GM12878 (cell line): ENCODE data around the gene CA9. TPM values are rescaled to one million over a fixed set of nuclear protein-coding genes. Genes with fewer than 3 reads are reported as not detected.
A peak's percentile ranks its signal among the peaks of the same experiment; 100 is the strongest.

Experiments
- CREM ChIP-seq: IDR thresholded peaks from 2 replicates; pipeline ENCODE4 v1.6.1; 2014; ENCODE audit warnings: antibody characterized with exemption, low read depth
- CTCF ChIP-seq, 3 experiments: IDR thresholded peaks in 2 of 3; conservative IDR thresholded peaks in 1 of 3; 2 replicates each; pipeline ENCODE4 v1.5.1; 2011; ENCODE audit warnings: low read depth in 3 of 3, low read length in 3 of 3, mild to moderate bottlenecking in 3 of 3, control low read depth in 2 of 3, moderate library complexity in 2 of 3, inconsistent platforms in 1 of 3, mixed read lengths in 1 of 3; ENCODE audit not compliant: control insufficient read depth in 2 of 3, insufficient read depth in 1 of 3; ENCODE audit errors: extremely low read depth in 1 of 3
- GATAD2B ChIP-seq: fragments of 450-650 bp; conservative IDR thresholded peaks from 2 replicates; pipeline ENCODE4 v1.6.1; 2017; ENCODE audit warnings: low read depth, mild to moderate bottlenecking, moderate library complexity
- HDAC6 ChIP-seq: fragments of 200-600 bp; sonication (generic); IDR thresholded peaks from one replicate; pipeline ENCODE4 v1.8.0; 2017; ENCODE audit warnings: antibody characterized with exemption; ENCODE audit not compliant: unreplicated experiment
- NKRF ChIP-seq: fragments of 450-650 bp; conservative IDR thresholded peaks from 2 replicates; pipeline ENCODE4 v1.6.1; 2017; ENCODE audit warnings: mild to moderate bottlenecking, moderate library complexity
- STAT1 ChIP-seq: fragments of 450-650 bp; conservative IDR thresholded peaks from 2 replicates; pipeline ENCODE4 v1.6.1; 2014; ENCODE audit warnings: antibody characterized with exemption, mild to moderate bottlenecking
- polyA plus RNA-seq, 11 experiments: library from polyadenylated mRNA; depleted of rRNA in 4 of 11; unstranded in 6 of 11; stranded (reverse) in 5 of 11; fragments of >200 nt; fragmentation: Nextera tagmentation in 4 of 11; fragmentation: Illumina TruSeq in 1 of 11; extraction: Ambion mirVana in 4 of 11; extraction: Trizol in 1 of 11; gene quantifications; 1 replicate in 1 of 11; 2 replicates in 10 of 11; pipeline versions ENCODE4 v1.2.1 to v1.2.3, GENCODE V29; 2011 to 2016; ENCODE audit warnings: inconsistent platforms in 2 of 11, missing spikeins in 2 of 11, low read depth in 1 of 11
- total RNA-seq, 4 experiments: library from RNA; depleted of rRNA in 3 of 4; stranded (reverse); fragments of >200 nt in 3 of 4; fragmentation: Illumina TruSeq in 1 of 4; extraction: Trizol in 1 of 4; gene quantifications; 2 replicates each; pipeline versions ENCODE4 v1.2.1 to v1.2.3, GENCODE V29; 2013 to 2021

CA9 gene
- total and polyA plus RNA-seq, 10 of the 15 experiments (the other 5 are each of a cell fraction or from before 2014, with no cell fraction given): 0.53 to 6.6 (median 1.2) TPM

GRCh38 chr9:35664531-35665470, 8.9 kb upstream of the CA9 start, which contains the start of gene ARHGEF39 (continued):
- TF ChIP-seq GATAD2B (peak; percentile 93), STAT1 (0 out of 2 replicates have a peak, but pooled peaks have one; percentile 16), CREM (peak; percentile 26; the same call in 1 of the 2 replicates), CTCF (IDR thresholded peaks at IDR 0.05 in 2 of 3, conservative IDR thresholded peaks at IDR 0.05 in 1 of 3; ENCODE audit: control insufficient read depth in 2 of 3, extremely low read depth in 1 of 3, insufficient read depth in 1 of 3, low read depth in 3 of 3, low read length in 3 of 3) (peak; percentile 15 to 44 (median 18); a peak in 3 of 6 replicates), HDAC6 (no peak), NKRF (peak; percentile 96)
